Brain microvascular endothelial cell (primary cell): ENCODE data around the gene HHIP.

Experiments used
- DNase-seq: peaks from one replicate; pipeline ENCODE4 v3.0.0-alpha.2; 2020
- H3K27ac ChIP-seq: fragments of 250-450 bp; sonication (Bioruptor Pico); 2 replicates; pipeline ENCODE4 v1.5.1; 2020; ENCODE audit warnings: mild to moderate bottlenecking, moderate library complexity
- H3K27me3 ChIP-seq: fragments of 250-450 bp; sonication (Bioruptor Pico); replicated peaks from 2 replicates; pipeline ENCODE4 v1.5.1; 2020; ENCODE audit warnings: mild to moderate bottlenecking
- H3K36me3 ChIP-seq: fragments of 250-450 bp; sonication (Bioruptor Pico); replicated peaks from 2 replicates; pipeline ENCODE4 v1.5.1; 2020; ENCODE audit warnings: mild to moderate bottlenecking
- H3K4me3 ChIP-seq: 2 replicates; pipeline ENCODE4 v1.5.1; 2011; ENCODE audit warnings: low read depth, mild to moderate bottlenecking, control low read depth, low read length, moderate library complexity
- CTCF ChIP-seq: IDR thresholded peaks from 2 replicates; pipeline ENCODE4 v1.5.1; 2011; ENCODE audit warnings: low read depth, mild to moderate bottlenecking, moderate library complexity, low read length, control low read depth, inconsistent platforms; ENCODE audit errors: missing control alignments
- in situ Hi-C: cut with HindIII; loops from 2 replicates; pipeline ENCODE4 v1.10.0; 2017; ENCODE audit warnings: low sequenced_read_pairs, low pct_ligation_motif_present

The HHIP gene

GRCh38 chr4:144650311-144651005 lies 4.5 kb downstream of the HHIP start:
- no peak for DNase-seq
- H3K36me3 ChIP-seq: peaks cover 16% of the 10 kb centered on the region
- H3K27ac ChIP-seq: no peak overlapping the region
- in situ Hi-C loops: no loop called here
- H3K4me3 ChIP-seq: peak overlapping the region; percentile 84
- TF ChIP-seq CTCF: no peak
- H3K27me3 ChIP-seq: no peaks in the 10 kb centered on the region

DNA sequence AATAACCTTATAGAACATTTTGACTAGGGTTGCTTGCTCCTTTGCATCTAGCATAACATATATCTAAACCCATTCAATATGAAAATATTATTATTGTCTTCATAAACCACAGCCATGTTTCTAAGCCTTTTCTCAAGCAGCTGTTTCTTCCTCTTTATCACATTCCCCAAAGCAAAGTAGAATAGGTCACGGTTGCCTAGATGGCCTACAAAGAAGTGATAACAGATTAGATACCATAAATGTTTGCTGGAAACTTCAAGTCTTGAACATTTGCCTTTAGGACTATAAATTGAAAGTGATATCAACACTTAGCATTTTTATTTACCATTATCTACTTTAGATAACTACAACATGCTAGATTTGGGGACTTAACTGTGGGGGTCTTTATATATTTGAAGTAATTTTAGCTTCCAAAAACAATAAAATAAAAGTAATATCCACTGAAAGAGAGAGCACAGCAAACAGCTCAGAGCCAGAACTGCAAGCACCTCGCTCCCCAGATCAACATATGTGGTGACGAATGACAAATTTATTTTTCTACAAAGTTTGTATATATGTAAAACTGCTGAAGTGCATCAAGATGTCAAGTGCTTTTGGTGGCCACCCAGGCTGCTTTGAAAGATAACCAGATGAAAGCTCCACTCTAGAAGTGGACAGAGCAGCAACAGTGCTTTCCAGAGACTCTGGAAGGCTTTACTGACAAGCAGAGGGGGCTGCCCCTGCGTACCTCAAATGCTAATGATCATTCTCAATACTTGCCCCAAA lies 8.0 kb downstream of the HHIP start:
- Histone ChIP-seq H3K27me3 (no peaks in the 10 kb centered on the region), H3K4me3 (no peak overlapping the region), H3K27ac (no peak overlapping the region), H3K36me3 (peaks cover 31% of the 10 kb centered on the region)
- no peak for TF ChIP-seq CTCF
- no peak for DNase-seq
- in situ Hi-C loops: no loop called here

GRCh38 chr4:144655491-144655890 lies 9.5 kb downstream of the HHIP start:
- in situ Hi-C loops: no loop called here
- no peak overlapping the region for H3K4me3 ChIP-seq
- peaks cover 36% of the 10 kb centered on the region for H3K36me3 ChIP-seq
- TF ChIP-seq CTCF: no peak
- no peak for DNase-seq
- no peaks in the 10 kb centered on the region for H3K27me3 ChIP-seq
- no peak overlapping the region for H3K27ac ChIP-seq

DNA sequence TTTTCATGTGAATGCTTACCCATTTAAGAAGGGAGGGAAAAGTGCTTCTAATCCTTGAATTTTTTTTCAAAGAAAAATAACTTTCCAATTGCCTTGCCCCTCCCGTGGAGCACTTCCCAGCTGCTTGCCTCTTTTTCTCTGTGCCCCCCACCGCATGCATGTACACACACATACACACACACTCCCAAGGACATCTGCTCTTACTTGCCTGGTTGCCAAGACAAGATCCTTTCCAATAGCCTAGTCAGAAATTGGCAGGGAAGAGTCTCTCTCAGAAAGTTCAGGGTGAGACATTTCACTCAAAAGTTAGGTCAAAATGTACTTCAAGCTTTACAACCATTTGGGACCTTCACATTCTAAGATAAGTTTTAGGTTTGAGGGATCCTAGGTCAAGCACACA lies 10.9 kb downstream of the HHIP start:
- H3K36me3 ChIP-seq: peaks cover 36% of the 10 kb centered on the region
- no peaks in the 10 kb centered on the region for H3K27me3 ChIP-seq
- TF ChIP-seq CTCF: no peak
- H3K4me3 ChIP-seq: no peak overlapping the region
- H3K27ac ChIP-seq: no peak overlapping the region
- DNase-seq: no peak
- in situ Hi-C loops: no loop called here

DNA sequence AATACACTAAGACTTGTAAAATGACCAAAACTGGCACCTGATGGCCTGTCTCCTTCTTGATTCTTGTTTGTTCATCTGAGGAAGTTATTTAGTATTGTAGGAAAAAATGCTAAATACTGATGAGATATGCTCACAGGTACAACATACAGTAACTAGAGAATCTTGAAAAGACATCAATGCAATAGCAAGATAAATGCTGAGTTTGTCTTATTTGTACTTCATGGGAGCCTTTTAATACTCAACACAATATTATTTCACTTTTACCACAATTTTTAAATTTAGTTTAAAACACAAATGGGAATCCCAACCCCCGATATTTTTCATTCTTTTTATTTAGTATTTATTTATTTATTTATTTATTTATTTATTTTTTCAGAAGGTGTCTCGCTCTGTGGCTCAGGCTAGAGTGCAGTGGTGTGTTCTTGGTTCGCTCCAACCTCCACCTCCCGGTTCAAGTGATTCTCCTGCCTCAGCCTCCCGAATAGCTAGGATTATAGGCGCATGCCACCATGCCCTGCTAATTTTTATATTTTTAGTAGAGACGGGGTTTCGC lies 12.1 kb downstream of the HHIP start:
- Histone ChIP-seq H3K36me3 (peaks cover 33% of the 10 kb centered on the region), H3K27me3 (no peaks in the 10 kb centered on the region), H3K4me3 (no peak overlapping the region), H3K27ac (no peak overlapping the region)
- in situ Hi-C loops: no loop called here
- no peak for TF ChIP-seq CTCF
- no peak for DNase-seq
